ENCODE results near the gene RANBP9.

Gene RANBP9

GRCh38 chr6:13643125-13643524 lies 68.5 kb downstream of the RANBP9 start:
- FAIRE-seq: no peak

GRCh38 chr6:13641315-13641714 lies 70.3 kb downstream of the RANBP9 start:
- FAIRE-seq: no peak

- no peak for FAIRE-seq
These were observed 73.0 kb downstream of the RANBP9 start for GRCh38 chr6:13638626-13639025.

- no peak for FAIRE-seq
These were observed 73.6 kb downstream of the RANBP9 start for GRCh38 chr6:13638014-13638413.

GRCh38 chr6:13635948-13636658 lies 75.5 kb downstream of the RANBP9 start:
- FAIRE-seq: no peak

GRCh38 chr6:13633343-13633742 lies 78.3 kb downstream of the RANBP9 start:
- FAIRE-seq: no peak

- FAIRE-seq: no peak
These were observed 81.1 kb downstream of the RANBP9 start for GRCh38 chr6:13630499-13630898.

- FAIRE-seq: no peak
These were observed 82.0 kb downstream of the RANBP9 start for GRCh38 chr6:13629459-13630116.

GRCh38 chr6:13624871-13625288 lies 86.8 kb downstream of the RANBP9 start:
- peak; percentile 78 for FAIRE-seq

GRCh38 chr6:13617066-13617465 lies 94.6 kb downstream of the RANBP9 start:
- no peak for FAIRE-seq

- FAIRE-seq: no peak
These were observed 95.9 kb downstream of the RANBP9 start for GRCh38 chr6:13615792-13616120.

- FAIRE-seq: peak; percentile 85
These were observed 96.5 kb downstream of the RANBP9 start, which contains the start of gene NOL7 for GRCh38 chr6:13614926-13615791. TSS of gene NOL7 (plus strand) at chr6:13615335. CDS start at chr6:13615359, 24 bp downstream.

- FAIRE-seq: no peak
These were observed 97.3 kb downstream of the RANBP9 start for GRCh38 chr6:13614126-13614925.

- FAIRE-seq: no peak
These were observed 98.5 kb downstream of the RANBP9 start for GRCh38 chr6:13613029-13613594.

- no peak for FAIRE-seq
These were observed 99.9 kb downstream of the RANBP9 start for GRCh38 chr6:13611715-13612114.

- no peak for FAIRE-seq
These were observed 106.0 kb downstream of the RANBP9 start for GRCh38 chr6:13605634-13606033.

GRCh38 chr6:13604546-13605416 lies 106.9 kb downstream of the RANBP9 start:
- FAIRE-seq: no peak

- FAIRE-seq: no peak
These were observed 107.5 kb downstream of the RANBP9 start for GRCh38 chr6:13604135-13604534.

- no peak for FAIRE-seq
These were observed 111.6 kb downstream of the RANBP9 start for GRCh38 chr6:13600036-13600435.

GRCh38 chr6:13597073-13597472 lies 114.6 kb downstream of the RANBP9 start:
- no peak for FAIRE-seq

GRCh38 chr6:13593720-13594119 lies 117.9 kb downstream of the RANBP9 start:
- FAIRE-seq: no peak

Measured in G401.6 (cell line).